Body of pancreas (tissue), 4 donors: ENCODE results near the gene TMEM117. TPM values are rescaled to one million over a fixed set of nuclear protein-coding genes. Genes with fewer than 3 reads are reported as not detected.

ENCODE experiments used
- ATAC-seq: fragments of 150-250 bp; one replicate; pipeline ENCODE4 v1.9.1; 2016
- DNase-seq, 4 donors: peaks; one replicate each; pipeline ENCODE4 v3.0.0-alpha.2; 2019
- H3K27ac ChIP-seq, 4 donors: fragments of 200-600 bp; sonication (generic); 1 replicate in 3 of 4; 2 replicates in 1 of 4; pipeline versions ENCODE4 v1.5.1 to v1.6.1; 2016 to 2019; ENCODE audit warnings: mild to moderate bottlenecking in 1 of 4, mixed read lengths in 1 of 4, moderate library complexity in 1 of 4
- H3K27me3 ChIP-seq, 2 donors: fragments of 200-600 bp; sonication (generic); one replicate each; pipeline ENCODE4 v1.6.0; 2016; ENCODE audit warnings: mild to moderate bottlenecking in 1 of 2
- H3K36me3 ChIP-seq, 2 donors: fragments of 200-600 bp; sonication (generic); replicated peaks in 1 of 2; 2 replicates each; pipeline ENCODE4 v1.5.1; 2016; ENCODE audit warnings: low read depth in 2 of 2; ENCODE audit not compliant: insufficient read depth in 1 of 2
- H3K4me1 ChIP-seq: fragments of 200-600 bp; sonication (generic); one replicate; pipeline ENCODE4 v1.6.0; 2016
- H3K4me3 ChIP-seq, 2 donors: fragments of 200-600 bp; sonication (generic); 1 replicate in 1 of 2; 2 replicates in 1 of 2; pipeline ENCODE4 v1.5.1; 2016 to 2019
- H3K9me3 ChIP-seq, 3 donors: fragments of 200-600 bp; sonication (generic); 1 replicate in 2 of 3; 2 replicates in 1 of 3; pipeline ENCODE4 v1.5.1; 2016
- CTCF ChIP-seq, 7 experiments: fragments of 450-650 bp in 4 of 7; fragments of 200-600 bp in 3 of 7; sonication (generic) in 3 of 7; IDR thresholded peaks; one replicate each; pipeline ENCODE4 v1.5.1; 2016 to 2019; ENCODE audit warnings: antibody characterized with exemption in 7 of 7
- POLR2A ChIP-seq, 3 donors: fragments of 450-650 bp; IDR thresholded peaks; one replicate each; pipeline ENCODE4 v1.6.1; 2016; ENCODE audit warnings: antibody characterized with exemption in 3 of 3, mild to moderate bottlenecking in 2 of 3
- WGBS, 2 donors: methylation state at CpG; one replicate each; pipeline ENCODE4 v1.1.5; 2017; 5-methylcytosine and 5-hydroxymethylcytosine counted together
- intact Hi-C: fragments of 100-400 bp; cut with DNase I; formaldehyde crosslinking; loops from one replicate; pipeline ENCODE4 v1.15.1; 2023
- total RNA-seq, 2 donors: library from RNA; depleted of rRNA; stranded (reverse); fragments of >200 nt; gene quantifications; one replicate each; pipeline ENCODE4 v1.1.0, GENCODE V29; 2016

TMEM117 gene
- total RNA-seq, 2 donors from 2014 or later = 19.2 to 23.4 TPM

- no peaks in the 10 kb centered on the region for H3K27me3 ChIP-seq
- no peaks in the 10 kb centered on the region for H3K9me3 ChIP-seq
- H3K36me3 ChIP-seq = no peaks in the 10 kb centered on the region
- DNase-seq = no peak
- intact Hi-C loops = no loop called here
- no peak overlapping the region for H3K4me3 ChIP-seq
- ATAC-seq = no peak
- no peaks in the 10 kb centered on the region for H3K4me1 ChIP-seq
- no peak overlapping the region for H3K27ac ChIP-seq
- TF ChIP-seq POLR2A (IDR thresholded peaks at IDR 0.05) = no peak
- TF ChIP-seq CTCF (IDR thresholded peaks at IDR 0.05) = no peak
- 77 to 82% methylated on average over 3 of the region's 3 CpGs for WGBS, 2 donors
Observed at GRCh38 chr12:43965899-43966298, 130.0 kb downstream of the TMEM117 start.

- intact Hi-C loops = no loop called here
- no peak overlapping the region for H3K27ac ChIP-seq
- WGBS, 2 donors = 74 to 87% methylated on average over 4 of the region's 4 CpGs
- no peaks in the 10 kb centered on the region for H3K27me3 ChIP-seq
- H3K9me3 ChIP-seq = no peaks in the 10 kb centered on the region
- DNase-seq (no peak), ATAC-seq (no peak)
- no peak for TF ChIP-seq POLR2A (IDR thresholded peaks at IDR 0.05)
- H3K4me1 ChIP-seq = no peaks in the 10 kb centered on the region
- no peaks in the 10 kb centered on the region for H3K36me3 ChIP-seq
- no peak overlapping the region for H3K4me3 ChIP-seq
Observed at GRCh38 chr12:43968736-43969135, 132.9 kb downstream of the TMEM117 start.

DNA sequence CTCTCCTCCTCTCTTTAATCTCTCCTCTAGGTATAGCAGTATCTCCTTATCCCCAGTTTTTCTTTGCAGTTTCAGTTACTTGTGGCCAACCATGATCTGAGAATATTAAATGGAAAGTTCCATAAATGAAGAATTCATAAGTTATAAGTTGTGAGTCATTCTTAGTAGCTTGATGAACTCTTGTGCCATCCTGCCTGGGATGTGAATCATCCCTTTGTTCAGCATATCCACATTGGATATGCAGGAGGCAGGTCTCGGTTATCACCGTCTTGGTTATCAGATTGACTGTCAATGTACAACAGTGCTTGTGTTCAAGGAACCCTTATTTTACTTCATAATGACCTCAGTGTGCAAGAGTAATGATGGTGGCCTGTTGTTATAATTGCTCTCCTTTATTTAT lies 134.0 kb downstream of the TMEM117 start:
- ATAC-seq (no peak), DNase-seq (no peak)
- Histone ChIP-seq H3K4me3 (no peak overlapping the region), H3K27ac (no peak overlapping the region), H3K4me1 (no peaks in the 10 kb centered on the region), H3K9me3 (no peaks in the 10 kb centered on the region), H3K36me3 (no peaks in the 10 kb centered on the region), H3K27me3 (no peaks in the 10 kb centered on the region)
- intact Hi-C loops = no loop called here
- TF ChIP-seq POLR2A (IDR thresholded peaks at IDR 0.05) = no peak
- no peak for TF ChIP-seq CTCF (IDR thresholded peaks at IDR 0.05)
- WGBS, 2 donors = 97 to 100% methylated on average over 2 of the region's 2 CpGs

DNA sequence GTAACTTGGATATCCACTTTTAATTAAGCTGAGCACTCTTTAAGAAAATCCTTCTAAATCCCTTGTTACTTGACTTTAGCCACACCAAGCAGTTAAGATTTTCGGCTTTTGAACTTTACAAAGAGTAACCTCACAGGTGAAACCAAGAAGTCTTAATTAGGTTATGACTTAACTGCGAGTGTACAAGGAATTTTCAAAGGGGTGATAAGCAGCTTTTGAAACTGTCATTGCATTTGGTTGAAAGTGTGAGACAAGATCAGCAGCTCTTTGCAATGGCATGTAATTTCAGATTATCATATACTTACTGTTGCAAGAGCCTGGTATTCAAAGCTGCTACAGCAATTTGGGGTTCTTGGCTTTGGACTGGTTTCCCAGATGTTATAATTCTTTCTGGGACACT lies 137.5 kb downstream of the TMEM117 start:
- Histone ChIP-seq H3K4me3 (no peak overlapping the region), H3K27me3 (no peaks in the 10 kb centered on the region), H3K9me3 (no peaks in the 10 kb centered on the region), H3K4me1 (no peaks in the 10 kb centered on the region), H3K27ac (no peak overlapping the region), H3K36me3 (no peaks in the 10 kb centered on the region)
- ATAC-seq = no peak
- WGBS, 2 donors = 84 to 86% methylated on average over 2 of the region's 2 CpGs
- DNase-seq = no peak
- intact Hi-C loops = no loop called here
- TF ChIP-seq POLR2A (IDR thresholded peaks at IDR 0.05) (no peak), CTCF (IDR thresholded peaks at IDR 0.05) (no peak)

GRCh38 chr12:43973993-43974392 lies 138.1 kb downstream of the TMEM117 start:
- intact Hi-C loops = no loop called here
- 35 to 51% methylated on average over 1 of the region's 1 CpG for WGBS, 2 donors
- DNase-seq = no peak

More at GRCh38 chr12:43973993-43974392, 138.1 kb downstream of the TMEM117 start:
- Histone ChIP-seq H3K27ac (no peak overlapping the region), H3K9me3 (no peaks in the 10 kb centered on the region), H3K36me3 (no peaks in the 10 kb centered on the region), H3K27me3 (no peaks in the 10 kb centered on the region), H3K4me3 (no peak overlapping the region), H3K4me1 (no peaks in the 10 kb centered on the region)
- ATAC-seq = no peak
- no peak for TF ChIP-seq CTCF (IDR thresholded peaks at IDR 0.05)
- TF ChIP-seq POLR2A (IDR thresholded peaks at IDR 0.05) = no peak
